ENCODE data around the gene SFXN5.

The SFXN5 gene

DNA sequence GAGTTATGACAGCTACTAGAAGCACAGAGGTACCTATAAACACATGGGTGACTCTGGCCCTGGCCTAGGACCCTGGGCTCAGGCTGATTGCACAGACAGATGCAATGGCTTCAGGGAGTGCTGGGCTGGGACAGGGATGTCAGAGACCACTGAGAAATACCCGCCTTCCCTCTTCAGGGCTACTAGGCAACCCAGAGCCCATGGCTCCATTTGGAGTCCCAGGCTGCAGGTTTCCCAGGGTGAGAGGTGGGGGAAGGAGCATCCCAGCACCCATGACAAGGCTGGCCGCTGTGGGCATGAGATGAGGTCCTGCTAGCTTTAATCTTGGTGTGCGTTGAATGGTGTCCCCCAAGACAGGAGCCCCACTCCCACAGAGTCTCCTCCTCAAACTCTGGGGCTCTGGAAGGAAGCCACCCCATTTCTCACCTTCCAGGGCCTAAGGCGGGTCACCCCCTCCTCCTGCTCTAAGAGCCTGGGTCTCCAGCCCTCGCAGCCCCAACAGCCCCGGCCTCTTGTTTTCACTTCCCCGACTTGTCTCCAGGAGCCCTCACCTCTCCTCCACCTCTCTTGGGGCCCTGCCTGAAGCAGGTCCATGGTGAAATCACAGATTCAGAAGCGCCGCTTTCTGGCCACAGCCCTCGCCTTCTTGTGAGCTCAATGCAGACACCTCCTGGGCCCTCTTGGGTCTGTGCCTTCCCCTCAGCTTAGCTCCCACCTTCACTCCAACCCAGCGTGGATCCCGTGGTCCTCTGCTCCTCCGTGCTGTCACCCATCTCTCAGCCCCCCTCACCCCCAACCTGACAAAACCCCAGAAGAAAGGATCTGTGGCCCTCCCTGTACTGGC, 112.7 kb downstream of the SFXN5 start:
- no peak for DNase-seq (ENCODE audit: low read depth in 2 of 2)

DNA sequence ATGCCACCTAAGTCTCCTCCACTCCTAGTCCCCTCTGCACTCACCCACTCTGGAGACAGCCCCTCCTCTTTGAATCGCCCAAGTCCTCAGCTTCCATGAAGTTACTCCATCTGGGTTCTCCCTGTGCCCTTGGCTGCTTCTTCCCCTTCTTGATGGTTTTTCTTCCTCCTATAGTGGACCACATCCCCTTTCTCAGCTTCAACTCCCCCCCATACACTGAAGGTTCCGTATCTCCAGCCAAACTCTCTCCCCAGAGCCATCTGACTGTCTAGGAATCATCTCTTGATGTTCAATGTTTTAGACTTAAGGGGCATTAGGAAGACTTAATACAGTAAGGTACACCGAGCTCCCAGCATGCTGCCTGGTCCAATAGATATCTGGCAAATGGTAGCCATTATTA, 114.6 kb downstream of the SFXN5 start:
- DNase-seq (ENCODE audit: low read depth in 2 of 2), result no peak

GRCh38 chr2:72956050-72956395, 115.5 kb downstream of the SFXN5 start:
- no peak for DNase-seq (ENCODE audit: low read depth in 2 of 2)

- no peak for DNase-seq (ENCODE audit: low read depth in 2 of 2)
Observed at GRCh38 chr2:72955228-72956049, 116.1 kb downstream of the SFXN5 start.

DNA sequence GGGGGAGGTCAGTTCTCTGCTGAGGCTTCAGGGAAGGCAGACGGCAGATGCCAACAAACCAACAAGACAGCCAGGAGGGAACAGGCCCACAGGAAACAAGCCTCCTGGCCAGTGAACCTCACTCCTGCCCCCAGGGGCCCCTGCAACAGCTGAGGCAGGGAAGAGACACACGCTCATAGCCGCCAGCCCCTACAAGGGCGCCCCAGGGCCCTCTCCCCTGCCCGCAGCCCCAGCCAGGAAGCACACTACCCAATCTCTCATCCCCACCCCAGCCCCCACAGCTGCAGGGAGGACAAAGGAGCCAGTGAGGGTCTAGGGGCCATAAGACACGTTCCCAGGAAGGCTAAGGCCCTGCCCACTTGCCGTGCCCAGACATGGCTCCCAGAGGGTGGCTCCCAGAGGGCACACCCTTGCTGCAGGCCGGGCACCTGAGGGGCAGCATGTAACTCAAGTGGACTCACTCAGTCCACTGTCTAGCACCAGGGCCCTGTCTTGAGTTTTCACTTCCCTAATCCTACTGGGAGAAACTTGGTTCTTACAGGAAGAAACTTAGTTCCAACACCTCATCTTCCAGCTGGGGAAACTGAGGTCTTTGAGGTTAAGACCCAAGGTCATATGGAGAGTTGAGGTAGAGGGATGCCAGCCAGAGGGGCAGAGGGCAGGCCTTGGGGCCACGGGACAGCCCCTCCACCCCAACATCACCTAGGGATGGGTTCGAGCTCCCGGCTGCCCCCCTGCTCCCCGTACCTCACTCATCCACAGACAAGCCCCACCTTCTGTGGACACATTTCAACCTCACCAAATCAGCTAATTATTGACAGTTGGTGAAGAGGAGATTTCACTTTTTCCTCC, 116.9 kb downstream of the SFXN5 start:
- DNase-seq (ENCODE audit: low read depth in 2 of 2), result no peak

DNA sequence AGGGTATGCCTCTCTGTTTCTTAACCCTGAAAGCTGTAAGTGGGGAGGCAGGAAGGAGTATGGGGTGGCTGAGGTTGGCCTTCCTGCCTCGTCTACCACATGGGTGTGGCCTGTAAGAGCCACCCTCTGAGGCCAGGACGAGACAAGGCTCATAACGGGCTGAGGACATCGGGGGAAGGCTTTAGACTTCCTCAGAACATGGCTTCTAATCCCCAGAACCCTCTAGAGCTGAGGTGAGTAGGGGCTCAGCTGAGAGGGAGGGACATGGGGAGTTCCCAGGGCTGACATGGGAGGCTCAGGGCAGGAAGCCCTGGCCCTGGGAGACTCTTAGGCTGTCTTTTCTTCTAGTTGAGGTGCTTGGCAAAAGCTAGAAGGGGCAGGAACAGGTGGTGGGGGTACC, 117.5 kb downstream of the SFXN5 start:
- DNase-seq (ENCODE audit: low read depth in 2 of 2), result no peak

- DNase-seq (ENCODE audit: low read depth in 2 of 2), result no peak
Observed at GRCh38 chr2:72953528-72953927, 118.0 kb downstream of the SFXN5 start.

GRCh38 chr2:72952961-72953360, 118.6 kb downstream of the SFXN5 start:
- no peak for DNase-seq (ENCODE audit: low read depth in 2 of 2)

GRCh38 chr2:72952110-72952823, 119.2 kb downstream of the SFXN5 start:
- no peak for DNase-seq (ENCODE audit: low read depth in 2 of 2)

DNA sequence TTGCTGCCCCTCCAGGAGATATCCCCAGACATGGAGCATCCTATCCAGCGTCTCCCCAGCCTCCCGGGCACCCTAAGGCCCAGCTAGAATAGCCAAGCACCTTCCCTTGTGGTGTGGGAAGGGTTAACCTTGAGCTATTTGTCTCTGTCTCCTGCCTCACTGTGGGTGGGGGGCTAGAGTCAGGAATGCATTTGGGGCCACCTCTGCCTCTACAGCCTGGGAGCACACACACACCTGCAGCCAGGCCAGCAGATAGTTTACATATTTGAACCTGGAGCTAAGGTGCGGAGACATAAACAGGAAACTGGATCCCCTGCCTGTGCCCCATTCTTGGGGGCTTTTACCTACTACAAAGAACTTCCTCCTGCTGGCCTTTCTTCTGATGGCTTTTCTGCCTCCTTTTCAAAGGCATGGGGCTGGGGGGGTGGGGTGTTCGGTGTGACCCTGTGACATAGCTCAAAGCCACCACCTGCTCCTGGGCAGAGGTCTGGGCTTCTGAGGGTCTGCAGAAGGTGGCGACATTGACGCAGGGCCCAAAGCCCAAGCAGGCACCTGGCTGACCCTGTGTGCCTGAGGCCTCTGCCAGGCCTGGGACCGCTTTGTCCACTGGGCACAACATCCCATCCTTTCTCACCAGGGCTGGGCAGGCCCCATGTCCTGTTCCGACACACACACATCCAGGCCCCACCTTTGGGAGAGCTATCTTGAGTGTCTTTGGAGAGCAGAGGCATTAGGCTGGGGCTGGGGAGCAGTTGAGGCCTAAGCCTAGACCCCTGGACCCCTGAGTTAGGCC, 120.0 kb downstream of the SFXN5 start:
- DNase-seq (ENCODE audit: low read depth in 2 of 2), result no peak

- DNase-seq (ENCODE audit: low read depth in 2 of 2), result no peak
Observed at GRCh38 chr2:72950558-72951255, 120.8 kb downstream of the SFXN5 start.

DNA sequence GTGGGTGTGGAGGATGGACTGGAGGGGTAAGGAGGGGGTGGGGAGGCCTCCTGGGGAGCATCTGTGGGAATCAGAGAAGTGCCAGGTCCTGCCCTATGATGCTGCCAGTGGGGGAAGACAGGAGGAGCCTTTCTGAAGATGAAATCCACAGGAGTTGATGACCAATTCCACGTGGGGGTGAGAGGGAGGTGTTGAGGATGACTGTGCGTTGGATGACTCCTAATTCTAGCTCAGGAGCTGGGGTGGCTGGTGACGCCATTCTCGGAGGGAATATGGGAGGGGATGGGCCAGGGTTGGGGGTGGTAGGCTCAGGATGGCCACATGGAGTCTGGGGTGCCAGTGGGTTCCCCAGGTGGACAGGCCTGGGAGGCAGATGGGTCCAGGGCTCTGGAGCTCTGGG, 121.9 kb downstream of the SFXN5 start:
- DNase-seq (ENCODE audit: low read depth in 2 of 2), result no peak

DNA sequence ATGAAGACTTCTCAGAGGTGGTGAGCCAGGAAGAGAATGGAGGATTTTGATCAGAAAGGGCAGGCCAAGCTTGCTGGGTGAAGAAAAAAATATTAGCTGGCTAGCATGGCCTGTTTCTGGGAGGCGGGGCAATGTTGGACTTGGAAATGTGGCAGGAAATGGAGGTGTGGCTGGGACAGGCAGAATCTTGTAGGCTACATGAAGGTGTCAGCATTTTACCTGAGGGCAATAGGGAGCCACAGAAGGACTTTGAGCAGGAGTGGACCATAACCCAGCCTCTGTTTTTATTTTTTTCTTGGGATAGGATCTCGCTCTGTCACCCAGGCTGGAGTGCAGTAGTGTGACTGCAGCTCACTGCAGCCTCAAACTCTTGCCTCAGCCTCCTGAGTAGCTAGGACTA, 122.5 kb downstream of the SFXN5 start:
- no peak for DNase-seq (ENCODE audit: low read depth in 2 of 2)

DNA sequence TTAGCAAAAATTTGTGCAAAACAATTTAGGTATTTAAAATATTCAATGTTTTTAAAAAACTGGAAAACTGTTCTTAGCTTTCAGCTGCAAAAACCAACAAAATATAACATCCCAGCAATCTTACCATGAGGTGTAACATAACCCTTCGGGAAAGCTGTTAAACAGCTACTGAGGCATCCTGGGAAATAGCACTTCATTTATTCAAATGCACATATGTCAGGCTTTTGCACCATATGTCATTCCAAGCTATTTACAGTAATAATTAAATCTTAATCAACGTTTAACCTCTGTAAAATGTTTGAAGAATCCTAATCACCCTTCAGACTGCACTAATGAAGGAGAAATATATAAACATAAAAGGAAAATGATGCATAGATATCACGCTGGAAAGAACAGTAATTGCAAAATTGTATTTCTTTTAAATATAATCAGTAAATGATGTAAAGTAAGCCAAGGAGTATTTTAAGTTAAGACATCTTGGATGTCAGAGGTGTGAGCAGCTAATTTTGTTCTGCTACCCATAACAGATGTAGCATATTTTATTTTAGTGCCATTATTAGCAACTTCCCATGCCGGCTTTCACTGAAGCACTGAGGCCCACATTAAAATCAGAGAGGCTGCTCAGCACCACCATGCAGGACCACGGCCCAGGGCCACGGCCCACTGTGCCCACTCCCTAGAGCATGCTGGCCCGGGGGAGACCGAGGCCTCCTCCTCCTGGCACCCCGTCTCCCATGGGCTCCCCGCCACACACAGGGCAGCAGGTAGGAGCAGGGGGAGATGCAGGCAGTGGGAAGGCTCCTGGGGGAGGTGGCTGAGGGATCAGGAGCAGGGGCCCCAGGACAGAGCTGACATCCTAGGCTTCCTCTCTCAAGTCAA, 123.3 kb downstream of the SFXN5 start:
- DNase-seq (ENCODE audit: low read depth in 2 of 2), result no peak

GRCh38 chr2:72946466-72946865, 125.0 kb downstream of the SFXN5 start:
- DNase-seq (ENCODE audit: low read depth in 2 of 2), result no peak

GRCh38 chr2:72945450-72946019, 126.0 kb downstream of the SFXN5 start:
- no peak for DNase-seq (ENCODE audit: low read depth in 2 of 2)

DNA sequence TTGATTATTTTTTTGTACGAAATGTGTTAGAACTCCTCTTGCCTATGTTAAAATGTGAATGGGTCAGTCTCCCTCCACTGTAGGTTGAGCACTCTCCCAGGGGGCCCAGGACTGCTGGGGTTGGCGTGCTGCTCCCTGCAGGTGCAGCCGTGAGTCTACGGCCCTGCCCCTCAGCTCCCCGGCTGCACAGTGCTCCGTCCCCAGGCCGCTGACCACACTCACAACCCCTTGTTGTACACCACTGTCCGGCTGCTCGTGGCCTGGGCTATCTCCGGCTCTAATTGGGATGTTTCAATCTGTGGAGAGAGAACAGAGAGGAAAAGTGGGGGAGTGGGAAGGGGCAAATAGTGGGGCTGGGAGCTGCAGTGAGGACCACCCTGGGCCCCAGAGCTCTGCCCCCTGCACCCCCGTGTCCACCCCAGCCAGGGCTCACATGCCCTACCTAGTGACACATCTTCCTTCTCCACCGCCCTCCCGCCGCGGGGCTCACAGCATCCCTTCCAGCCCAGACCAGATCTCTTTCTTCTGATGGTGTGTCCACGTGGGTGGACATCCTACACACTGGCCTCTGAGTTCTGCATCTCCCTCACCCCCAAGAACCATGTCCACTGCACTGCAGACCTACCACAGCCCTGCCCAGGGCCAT, 126.6 kb downstream of the SFXN5 start:
- DNase-seq (ENCODE audit: low read depth in 2 of 2), result no peak

Data from stimulated activated CD4-positive, alpha-beta T cell treated with anti-CD3 and anti-CD28 coated beads, Interleukin-1b, Interleukin-23, amount 100 ng/mL, for 4 hours (primary cell).